ES-I3 (cell line): ENCODE results near the gene SPR.

ENCODE experiments used
- H3K36me3 ChIP-seq: 2 replicates; pipeline ENCODE4 v1.6.1; 2013; ENCODE audit warnings: mild to moderate bottlenecking, low read length, control low read depth, moderate library complexity; ENCODE audit not compliant: insufficient read depth
- H3K4me1 ChIP-seq: 2 replicates; pipeline ENCODE4 v1.6.1; 2013; ENCODE audit warnings: mild to moderate bottlenecking, control low read depth, low read length; ENCODE audit not compliant: insufficient read depth
- H3K9ac ChIP-seq: 2 replicates; pipeline ENCODE4 v1.6.1; 2013; ENCODE audit warnings: low read depth, mild to moderate bottlenecking, low read length, moderate library complexity
- H3K9me3 ChIP-seq: 2 replicates; pipeline ENCODE4 v1.6.1; 2013; ENCODE audit warnings: mild to moderate bottlenecking, low read length, moderate library complexity; ENCODE audit not compliant: control insufficient read depth, insufficient read depth

The SPR gene

GRCh38 chr2:72887032-72887739 is at the start of gene SPR:
Gene SPR, plus strand, starts transcription at chr2:72887408. Its CDS starts 25 bp downstream, at chr2:72887433.
- peak within 1 kb of the TSS; percentile 71 for H3K9ac ChIP-seq

GRCh38 chr2:72840066-72840465 is 47.1 kb upstream of the SPR start:
- Histone ChIP-seq H3K9ac (no peak overlapping the region), H3K36me3 (no peaks in the 10 kb centered on the region), H3K9me3 (no peaks in the 10 kb centered on the region), H3K4me1 (no peaks in the 10 kb centered on the region)

More at GRCh38 chr2:72887032-72887739, at the start of gene SPR:
- Histone ChIP-seq H3K36me3 (no peaks in the 10 kb centered on the region), H3K4me1 (no peaks in the 10 kb centered on the region), H3K9me3 (no peaks in the 10 kb centered on the region)

GRCh38 chr2:72841462-72842125 is 45.6 kb upstream of the SPR start:
- H3K36me3 ChIP-seq, result no peaks in the 10 kb centered on the region
- H3K9me3 ChIP-seq, result no peaks in the 10 kb centered on the region
- no peaks in the 10 kb centered on the region for H3K4me1 ChIP-seq
- no peak overlapping the region for H3K9ac ChIP-seq

GRCh38 chr2:72843301-72843700 is 43.9 kb upstream of the SPR start:
- no peak overlapping the region for H3K9ac ChIP-seq
- no peaks in the 10 kb centered on the region for H3K4me1 ChIP-seq
- no peaks in the 10 kb centered on the region for H3K9me3 ChIP-seq
- no peaks in the 10 kb centered on the region for H3K36me3 ChIP-seq

GRCh38 chr2:72846171-72847095 is 40.8 kb upstream of the SPR start:
- no peaks in the 10 kb centered on the region for H3K9me3 ChIP-seq
- no peaks in the 10 kb centered on the region for H3K36me3 ChIP-seq
- H3K9ac ChIP-seq, result no peak overlapping the region
- H3K4me1 ChIP-seq, result no peaks in the 10 kb centered on the region

GRCh38 chr2:72847534-72848315 is 39.5 kb upstream of the SPR start:
- no peak overlapping the region for H3K9ac ChIP-seq
- no peaks in the 10 kb centered on the region for H3K9me3 ChIP-seq
- no peaks in the 10 kb centered on the region for H3K36me3 ChIP-seq
- H3K4me1 ChIP-seq, result no peaks in the 10 kb centered on the region

GRCh38 chr2:72848436-72849137 is 38.6 kb upstream of the SPR start:
- no peaks in the 10 kb centered on the region for H3K9me3 ChIP-seq
- H3K36me3 ChIP-seq, result no peaks in the 10 kb centered on the region
- no peaks in the 10 kb centered on the region for H3K4me1 ChIP-seq
- H3K9ac ChIP-seq, result no peak overlapping the region

GRCh38 chr2:72849138-72849462 is 38.1 kb upstream of the SPR start:
- Histone ChIP-seq H3K9ac (no peak overlapping the region), H3K9me3 (no peaks in the 10 kb centered on the region), H3K36me3 (no peaks in the 10 kb centered on the region), H3K4me1 (no peaks in the 10 kb centered on the region)

- H3K4me1 ChIP-seq, result no peaks in the 10 kb centered on the region
- no peaks in the 10 kb centered on the region for H3K36me3 ChIP-seq
- no peak overlapping the region for H3K9ac ChIP-seq
- no peaks in the 10 kb centered on the region for H3K9me3 ChIP-seq
Observed at GRCh38 chr2:72851333-72851732, 35.9 kb upstream of the SPR start.

- no peaks in the 10 kb centered on the region for H3K9me3 ChIP-seq
- H3K4me1 ChIP-seq, result no peaks in the 10 kb centered on the region; the same call in 1 of the 2 replicates
- no peaks in the 10 kb centered on the region for H3K36me3 ChIP-seq
- H3K9ac ChIP-seq, result no peak overlapping the region
Observed at GRCh38 chr2:72859831-72860262, 27.4 kb upstream of the SPR start.

GRCh38 chr2:72862239-72862988 is 24.8 kb upstream of the SPR start:
- Histone ChIP-seq H3K4me1 (no peaks in the 10 kb centered on the region; the same call in 1 of the 2 replicates), H3K36me3 (no peaks in the 10 kb centered on the region), H3K9ac (peak overlapping the region; percentile 46; the same call in 1 of the 2 replicates), H3K9me3 (no peaks in the 10 kb centered on the region)

GRCh38 chr2:72863046-72863445 is 24.2 kb upstream of the SPR start:
- Histone ChIP-seq H3K9ac (peak overlapping the region; percentile 46; the same call in 1 of the 2 replicates), H3K36me3 (no peaks in the 10 kb centered on the region), H3K4me1 (no peaks in the 10 kb centered on the region; the same call in 1 of the 2 replicates), H3K9me3 (no peaks in the 10 kb centered on the region)

GRCh38 chr2:72864500-72864899 is 22.7 kb upstream of the SPR start:
- Histone ChIP-seq H3K9me3 (no peaks in the 10 kb centered on the region), H3K9ac (no peak overlapping the region), H3K4me1 (no peaks in the 10 kb centered on the region; the same call in 1 of the 2 replicates), H3K36me3 (no peaks in the 10 kb centered on the region)
